ENCODE results near the gene TNFRSF8. TPM values are rescaled to one million over a fixed set of nuclear protein-coding genes. Genes with fewer than 3 reads are reported as not detected.

The TNFRSF8 gene
- total and polyA plus RNA-seq, 4 experiments from 2014 or later: not detected

GRCh38 chr1:12138196-12139168, 75.4 kb downstream of the TNFRSF8 start:
- Histone ChIP-seq H3K27ac (ENCODE audit: low read depth, low read length) (no peak overlapping the region), H3K9me3 (ENCODE audit: control insufficient read depth in 1 of 2, low read length in 2 of 2) (no peaks in the 10 kb centered on the region), H3K4me1 (ENCODE audit: insufficient read depth, low read length) (peaks cover 25% of the 10 kb centered on the region), H3K36me3 (ENCODE audit: insufficient read depth, low read length) (no peaks in the 10 kb centered on the region), H3K27me3 (ENCODE audit: insufficient read depth, low read length) (no peaks in the 10 kb centered on the region), H3K4me3 (ENCODE audit: low read length in 2 of 2) (no peak overlapping the region)
- no peaks in the 10 kb centered on the region for H3K9me3 Mint-ChIP-seq
- no peak for DNase-seq
- ChIA-PET CTCF (ENCODE audit: partially characterized antibody) (interaction anchor here (0.6 to 1.8 kb wide), 5 partner anchors 12 to 38 kb away, joined by 3 to 8 read pairs (median 5); no protein-coding TSS in a partner anchor), POLR2A (ENCODE audit: partially characterized antibody) (interaction anchor here (1.1 to 39.9 kb wide), 2 partner anchors 11 to 28 kb away, joined by 3 to 1713 read pairs; partner anchors contain the start of gene TNFRSF1B)
- no peaks in the 10 kb centered on the region for H3K27me3 Mint-ChIP-seq
- H3K27ac Mint-ChIP-seq: peak overlapping the region in 1 of 7 donors; percentile 29
- intact Hi-C loops (cut with micrococcal nuclease): no loop called here
- no peak overlapping the region for H3K4me3 Mint-ChIP-seq
- H3K36me3 Mint-ChIP-seq: no peaks in the 10 kb centered on the region
- peaks cover 12 to 30% (median 17%) of the 10 kb centered on the region in 4 donors for H3K4me1 Mint-ChIP-seq

GRCh38 chr1:12140016-12140415, 76.9 kb downstream of the TNFRSF8 start:
- H3K27me3 ChIP-seq (ENCODE audit: insufficient read depth, low read length): no peaks in the 10 kb centered on the region
- intact Hi-C loops (cut with micrococcal nuclease): no loop called here
- CTCF ChIA-PET (ENCODE audit: partially characterized antibody): interaction anchor here (0.8 kb wide), 1 partner anchor 11 kb away, joined by 3 read pairs; no protein-coding TSS in a partner anchor

DNA sequence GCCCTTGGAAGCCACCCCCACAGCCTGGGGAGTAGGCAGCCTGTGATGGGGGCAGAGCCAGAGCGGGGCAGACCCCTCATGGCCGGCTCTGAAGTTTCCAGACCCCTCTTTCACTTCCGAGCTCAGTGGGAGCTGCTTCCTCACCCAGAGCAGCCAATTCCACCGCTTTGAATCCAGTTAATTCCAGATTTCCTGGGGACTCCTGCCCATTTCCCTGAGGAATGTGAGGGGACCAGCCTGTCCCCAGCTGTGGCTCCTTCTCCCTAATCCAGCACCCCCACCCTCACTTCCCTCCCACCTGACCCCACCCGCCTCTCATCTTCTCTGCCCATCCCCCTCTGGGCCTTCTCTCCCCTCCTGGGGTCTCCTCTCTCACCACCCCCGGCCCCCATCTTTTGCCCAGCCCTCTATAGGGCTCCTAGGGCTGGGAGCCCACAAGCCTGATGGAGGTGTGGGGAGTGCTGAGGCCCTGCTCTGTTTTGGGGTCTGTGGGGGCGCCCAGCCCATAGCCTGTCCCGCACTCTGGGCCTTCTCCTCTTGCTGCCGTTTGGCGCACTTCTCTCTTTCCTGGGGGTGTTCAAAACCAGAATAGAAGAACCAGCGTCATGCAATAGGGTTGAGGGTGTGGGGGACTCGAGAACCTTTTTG, 77.5 kb downstream of the TNFRSF8 start:
- CTCF ChIA-PET (ENCODE audit: partially characterized antibody): interaction anchor here (0.8 kb wide), 2 partner anchors 10 to 13 kb away, joined by 3 read pairs; no protein-coding TSS in a partner anchor
- no peaks in the 10 kb centered on the region for H3K36me3 ChIP-seq (ENCODE audit: insufficient read depth, low read length)
- no peak for DNase-seq
- no peaks in the 10 kb centered on the region for H3K27me3 ChIP-seq (ENCODE audit: insufficient read depth, low read length)
- Mint-ChIP-seq H3K9me3 (no peaks in the 10 kb centered on the region), H3K27ac (peak overlapping the region in 1 of 7 donors; percentile 46), H3K4me1 (peaks cover 15 to 39% (median 22%) of the 10 kb centered on the region in 4 donors), H3K36me3 (no peaks in the 10 kb centered on the region), H3K27me3 (no peaks in the 10 kb centered on the region), H3K4me3 (no peak overlapping the region)
- H3K4me1 ChIP-seq (ENCODE audit: insufficient read depth, low read length): peaks cover 31% of the 10 kb centered on the region
- no peak overlapping the region for H3K4me3 ChIP-seq (ENCODE audit: low read length in 2 of 2)
- no peaks in the 10 kb centered on the region for H3K9me3 ChIP-seq (ENCODE audit: control insufficient read depth in 1 of 2, low read length in 2 of 2)
- H3K27ac ChIP-seq (ENCODE audit: low read depth, low read length): no peak overlapping the region
- intact Hi-C loops (cut with micrococcal nuclease): no loop called here
- POLR2A ChIA-PET (ENCODE audit: partially characterized antibody): interaction anchor here (39.9 to 50.6 kb wide), 2 partner anchors 2 to 26 kb away, joined by 1713 read pairs; partner anchors contain the start of gene TNFRSF1B

More at GRCh38 chr1:12140016-12140415, 76.9 kb downstream of the TNFRSF8 start:
- peak overlapping the region in 3 of 7 donors; percentile 29 to 42 (median 29) for H3K27ac Mint-ChIP-seq
- POLR2A ChIA-PET (ENCODE audit: partially characterized antibody): interaction anchor here (39.9 kb wide), 1 partner anchor 26 kb away, joined by 1713 read pairs; the partner anchor contains the start of gene TNFRSF1B
- H3K4me1 Mint-ChIP-seq: peaks cover 13 to 33% (median 19%) of the 10 kb centered on the region in 4 donors
- no peak for DNase-seq
- Histone ChIP-seq H3K36me3 (ENCODE audit: insufficient read depth, low read length) (no peaks in the 10 kb centered on the region), H3K4me3 (ENCODE audit: low read length in 2 of 2) (no peak overlapping the region), H3K27ac (ENCODE audit: low read depth, low read length) (no peak overlapping the region), H3K4me1 (ENCODE audit: insufficient read depth, low read length) (peaks cover 25% of the 10 kb centered on the region), H3K9me3 (ENCODE audit: control insufficient read depth in 1 of 2, low read length in 2 of 2) (no peaks in the 10 kb centered on the region)
- no peaks in the 10 kb centered on the region for H3K27me3 Mint-ChIP-seq
- no peaks in the 10 kb centered on the region for H3K36me3 Mint-ChIP-seq
- no peak overlapping the region for H3K4me3 Mint-ChIP-seq
- H3K9me3 Mint-ChIP-seq: no peaks in the 10 kb centered on the region

DNA sequence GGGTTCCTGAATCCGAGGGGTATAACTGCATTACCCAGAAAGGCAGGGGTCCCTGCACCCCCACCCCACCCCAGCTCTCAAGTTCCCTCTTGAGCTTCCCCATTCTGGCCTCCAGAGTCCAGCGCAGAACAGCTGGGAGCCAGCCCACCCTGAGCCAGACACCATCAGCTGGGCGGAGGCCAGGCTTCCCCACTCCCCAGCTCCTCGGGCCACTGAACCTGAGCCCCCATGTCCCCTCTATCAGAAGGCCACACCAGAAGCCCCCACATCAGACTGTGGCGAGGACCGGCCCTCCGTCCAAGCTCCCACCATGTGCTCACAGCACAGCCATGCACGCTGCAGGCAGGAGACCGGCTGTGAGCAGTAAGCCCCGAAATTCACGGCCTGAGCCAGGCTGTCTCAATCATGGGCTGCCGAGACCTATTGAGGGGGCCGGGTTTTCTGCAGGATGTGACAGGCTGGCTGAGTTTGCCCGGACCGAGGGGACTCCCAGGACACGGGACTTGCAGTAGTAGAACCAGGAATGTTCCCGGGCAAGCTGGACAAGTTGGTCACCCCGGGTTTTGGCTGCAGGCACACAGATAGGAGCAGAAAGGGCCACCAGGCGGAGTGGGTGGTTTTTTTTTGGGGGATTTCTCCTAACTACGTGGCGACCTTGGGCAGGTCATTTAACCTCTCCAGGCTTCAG, 78.2 kb downstream of the TNFRSF8 start:
- H3K4me1 ChIP-seq (ENCODE audit: insufficient read depth, low read length): peaks cover 38% of the 10 kb centered on the region
- H3K36me3 ChIP-seq (ENCODE audit: insufficient read depth, low read length): no peaks in the 10 kb centered on the region
- H3K9me3 ChIP-seq (ENCODE audit: control insufficient read depth in 1 of 2, low read length in 2 of 2): no peaks in the 10 kb centered on the region
- H3K36me3 Mint-ChIP-seq: no peaks in the 10 kb centered on the region
- POLR2A ChIA-PET (ENCODE audit: partially characterized antibody): interaction anchor here (39.9 to 50.6 kb wide), 2 partner anchors 3 to 25 kb away, joined by 1713 read pairs; partner anchors contain the start of gene TNFRSF1B
- no peak overlapping the region for H3K27ac ChIP-seq (ENCODE audit: low read depth, low read length)
- intact Hi-C loops (cut with micrococcal nuclease): no loop called here
- H3K4me3 ChIP-seq (ENCODE audit: low read length in 2 of 2): no peak overlapping the region
- CTCF ChIA-PET (ENCODE audit: partially characterized antibody): interaction anchor here (0.8 to 0.9 kb wide), 2 partner anchors 9 to 13 kb away, joined by 3 read pairs; no protein-coding TSS in a partner anchor
- H3K27ac Mint-ChIP-seq: no peak overlapping the region
- DNase-seq: no peak
- H3K4me3 Mint-ChIP-seq: no peak overlapping the region
- H3K9me3 Mint-ChIP-seq: no peaks in the 10 kb centered on the region
- H3K27me3 Mint-ChIP-seq: no peaks in the 10 kb centered on the region
- H3K27me3 ChIP-seq (ENCODE audit: insufficient read depth, low read length): no peaks in the 10 kb centered on the region
- peaks cover 14 to 41% (median 22%) of the 10 kb centered on the region in 4 donors for H3K4me1 Mint-ChIP-seq

DNA sequence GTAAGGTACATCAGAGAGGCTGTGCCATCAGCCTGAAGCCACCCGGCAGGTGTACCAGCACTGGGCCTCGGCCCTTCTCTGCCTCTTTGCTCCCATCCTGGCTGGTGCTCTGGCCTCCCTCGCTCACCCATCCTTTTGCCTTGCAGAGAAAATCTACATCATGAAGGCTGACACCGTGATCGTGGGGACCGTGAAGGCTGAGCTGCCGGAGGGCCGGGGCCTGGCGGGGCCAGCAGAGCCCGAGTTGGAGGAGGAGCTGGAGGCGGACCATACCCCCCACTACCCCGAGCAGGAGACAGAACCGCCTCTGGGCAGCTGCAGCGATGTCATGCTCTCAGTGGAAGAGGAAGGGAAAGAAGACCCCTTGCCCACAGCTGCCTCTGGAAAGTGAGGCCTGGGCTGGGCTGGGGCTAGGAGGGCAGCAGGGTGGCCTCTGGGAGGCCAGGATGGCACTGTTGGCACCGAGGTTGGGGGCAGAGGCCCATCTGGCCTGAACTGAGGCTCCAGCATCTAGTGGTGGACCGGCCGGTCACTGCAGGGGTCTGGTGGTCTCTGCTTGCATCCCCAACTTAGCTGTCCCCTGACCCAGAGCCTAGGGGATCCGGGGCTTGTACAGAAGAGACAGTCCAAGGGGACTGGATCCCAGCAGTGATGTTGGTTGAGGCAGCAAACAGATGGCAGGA, 79.2 kb downstream of the TNFRSF8 start:
- intact Hi-C loops (cut with micrococcal nuclease): no loop called here
- Mint-ChIP-seq H3K9me3 (no peaks in the 10 kb centered on the region), H3K27ac (peak overlapping the region in 1 of 7 donors; percentile 44), H3K4me3 (no peak overlapping the region), H3K4me1 (peaks cover 22 to 51% (median 31%) of the 10 kb centered on the region in 4 donors), H3K27me3 (no peaks in the 10 kb centered on the region), H3K36me3 (no peaks in the 10 kb centered on the region)
- Histone ChIP-seq H3K27ac (ENCODE audit: low read depth, low read length) (no peak overlapping the region), H3K4me1 (ENCODE audit: insufficient read depth, low read length) (peaks cover 48% of the 10 kb centered on the region), H3K36me3 (ENCODE audit: insufficient read depth, low read length) (no peaks in the 10 kb centered on the region), H3K27me3 (ENCODE audit: insufficient read depth, low read length) (no peaks in the 10 kb centered on the region), H3K9me3 (ENCODE audit: control insufficient read depth in 1 of 2, low read length in 2 of 2) (no peaks in the 10 kb centered on the region), H3K4me3 (ENCODE audit: low read length in 2 of 2) (no peak overlapping the region)
- ChIA-PET POLR2A (ENCODE audit: partially characterized antibody) (interaction anchor here (39.9 to 50.6 kb wide), 2 partner anchors 4 to 24 kb away, joined by 1713 read pairs; partner anchors contain the start of gene TNFRSF1B), CTCF (ENCODE audit: partially characterized antibody) (interaction anchor here (1.2 to 1.3 kb wide), 2 partner anchors 18 to 57 kb away, joined by 3 read pairs; no protein-coding TSS in a partner anchor)
- no peak for DNase-seq

- Mint-ChIP-seq H3K9me3 (no peaks in the 10 kb centered on the region), H3K27me3 (no peaks in the 10 kb centered on the region), H3K27ac (peak overlapping the region; percentile 82 to 96 (median 92)), H3K4me1 (peaks cover 27 to 59% (median 37%) of the 10 kb centered on the region in 4 donors), H3K4me3 (peak overlapping the region in 6 of 8 donors; percentile 55 to 79 (median 70)), H3K36me3 (no peaks in the 10 kb centered on the region)
- intact Hi-C loops (cut with micrococcal nuclease): no loop called here
- DNase-seq: no peak
- Histone ChIP-seq H3K9me3 (ENCODE audit: control insufficient read depth in 1 of 2, low read length in 2 of 2) (no peaks in the 10 kb centered on the region), H3K36me3 (ENCODE audit: insufficient read depth, low read length) (no peaks in the 10 kb centered on the region), H3K27ac (ENCODE audit: low read depth, low read length) (peak overlapping the region; percentile 31), H3K4me3 (ENCODE audit: low read length in 2 of 2) (no peak overlapping the region), H3K4me1 (ENCODE audit: insufficient read depth, low read length) (peaks cover 56% of the 10 kb centered on the region), H3K27me3 (ENCODE audit: insufficient read depth, low read length) (no peaks in the 10 kb centered on the region)
- POLR2A ChIA-PET (ENCODE audit: partially characterized antibody): interaction anchor here (39.9 to 50.6 kb wide), 2 partner anchors 4 to 23 kb away, joined by 1713 read pairs; partner anchors contain the start of gene TNFRSF1B
- CTCF ChIA-PET (ENCODE audit: partially characterized antibody): interaction anchor here (1.2 to 1.3 kb wide), 2 partner anchors 18 to 56 kb away, joined by 3 read pairs; no protein-coding TSS in a partner anchor
These were observed 80.0 kb downstream of the TNFRSF8 start for GRCh38 chr1:12142891-12143630.

Data from CD4-positive, alpha-beta memory T cell (primary cell).